Tibial nerve (tissue), 4 donors: ENCODE measurements around the gene CLEC6A.

Experiments
- CTCF ChIP-seq, 5 experiments: fragments of 200-600 bp in 3 of 5; fragments of 450-650 bp in 2 of 5; sonication (generic) in 3 of 5; IDR thresholded peaks; one replicate each; pipeline ENCODE4 v1.5.1; 2016 to 2019; ENCODE audit warnings: antibody characterized with exemption in 5 of 5, mild to moderate bottlenecking in 3 of 5, moderate library complexity in 2 of 5
- EP300 ChIP-seq, 2 donors: sonication (generic); formaldehyde crosslinking; IDR thresholded peaks; one replicate each; pipeline ENCODE4 v1.6.1; 2017; ENCODE audit warnings: antibody characterized with exemption in 2 of 2, mild to moderate bottlenecking in 1 of 2

- TF ChIP-seq CTCF (IDR thresholded peaks at IDR 0.05) (no peak), EP300 (IDR thresholded peaks at IDR 0.05) (no peak)
These were observed 53.4 kb downstream of the CLEC6A start for GRCh38 chr12:8508910-8509841.
